CD4-positive, alpha-beta T cell (primary cell): ENCODE data around the gene NFKBIA. TPM values are rescaled to one million over a fixed set of nuclear protein-coding genes. Genes with fewer than 3 reads are reported as not detected.
"Not testable (repeated sequence)": the region's sequence is repeated elsewhere in the genome, so short reads cannot be mapped to it uniquely, and the experiment has no call there.

Experiments used
- ATAC-seq: fragments of 200-7000 bp; cut with Tn5 transposase; one replicate; pipeline ENCODE4 v1.10.0; 2022; ENCODE audit warnings: mild to moderate bottlenecking; ENCODE audit not compliant: poor library complexity
- CTCF ChIA-PET: fragments of 350-600 bp; sonication (Branson Sonifier 250); formaldehyde crosslinking; loops from one replicate; lab custom pipeline; 2021; ENCODE audit warnings: antibody characterized with exemption, inconsistent platforms; lab: Charles Lee
- POLR2A ChIA-PET: fragments of 350-600 bp; sonication (Branson Sonifier 250); formaldehyde crosslinking; loops from one replicate; lab custom pipeline; 2021; ENCODE audit warnings: antibody characterized with exemption, inconsistent platforms; lab: Charles Lee
- DNase-seq, 14 experiments: peaks; one replicate each; pipeline ENCODE4 v3.0.0-alpha.2; 2013 to 2020; ENCODE audit warnings: mixed read lengths in 2 of 14
- H3K27ac ChIP-seq, 2 donors: one replicate each; pipeline versions ENCODE4 v1.5.1 to v1.7.0; 2013; ENCODE audit warnings: low read length in 2 of 2, low read depth in 1 of 2, mild to moderate bottlenecking in 1 of 2
- H3K27me3 ChIP-seq, 2 experiments: 1 replicate in 1 of 2; 2 replicates in 1 of 2; pipeline versions ENCODE4 v1.6.1 to v1.7.0; 2013; ENCODE audit warnings: low read length in 2 of 2, control low read depth in 1 of 2, mild to moderate bottlenecking in 1 of 2, moderate library complexity in 1 of 2; ENCODE audit not compliant: insufficient read depth in 2 of 2, control insufficient read depth in 1 of 2
- H3K36me3 ChIP-seq: one replicate; pipeline ENCODE4 v1.6.1; 2013; ENCODE audit warnings: low read length, control low read depth; ENCODE audit not compliant: insufficient read depth
- H3K4me1 ChIP-seq: one replicate; pipeline ENCODE4 v1.6.1; 2013; ENCODE audit warnings: low read length, control low read depth; ENCODE audit not compliant: insufficient read depth
- H3K4me3 ChIP-seq: one replicate; pipeline ENCODE4 v1.5.1; 2013; ENCODE audit warnings: mild to moderate bottlenecking, low read length, moderate library complexity
- H3K9me3 ChIP-seq, 2 experiments: 1 replicate in 1 of 2; 2 replicates in 1 of 2; pipeline versions ENCODE4 v1.6.1 to v1.7.0; 2013; ENCODE audit warnings: low read length in 2 of 2, mild to moderate bottlenecking in 2 of 2, control low read depth in 1 of 2, moderate library complexity in 1 of 2; ENCODE audit not compliant: control insufficient read depth in 1 of 2, insufficient read depth in 1 of 2
- H3K27ac Mint-ChIP-seq: one replicate; pipeline ENCODE4 v1.8.0; 2020; ENCODE audit warnings: mixed read lengths
- H3K27me3 Mint-ChIP-seq: one replicate; pipeline ENCODE4 v1.8.0; 2021; ENCODE audit warnings: mixed read lengths
- H3K36me3 Mint-ChIP-seq: one replicate; pipeline ENCODE4 v1.8.0; 2021; ENCODE audit warnings: low read depth, mixed read lengths
- H3K4me1 Mint-ChIP-seq: one replicate; pipeline ENCODE4 v1.8.0; 2021; ENCODE audit warnings: low read depth, mixed read lengths
- H3K4me3 Mint-ChIP-seq: one replicate; pipeline ENCODE4 v1.8.0; 2020; ENCODE audit warnings: mild to moderate bottlenecking, mixed read lengths
- H3K9me3 Mint-ChIP-seq: one replicate; pipeline ENCODE4 v1.8.0; 2020; ENCODE audit warnings: mixed read lengths
- CTCF ChIP-seq: fragments of 200-600 bp; IDR thresholded peaks from one replicate; pipeline ENCODE4 v1.8.0; 2022; ENCODE audit warnings: antibody characterized with exemption, mild to moderate bottlenecking
- intact Hi-C, 2 experiments: fragments of 100-400 bp; cut with DNase I in 1 of 2; cut with micrococcal nuclease in 1 of 2; formaldehyde crosslinking; loops; one replicate each; pipeline versions ENCODE4 v1.15.1 to v1.9.0; 2023 to 2025; cut with DNase I, micrococcal nuclease
- total RNA-seq, 174 experiments: library from RNA in 2 of 174; stranded (reverse) in 2 of 174; gene quantifications; one replicate each; pipeline ENCODE4 v1.2.3 and lab custom pipeline; 2021 to 2026

Gene NFKBIA
- total RNA-seq, 2 experiments from 2014 or later, result 977 to 1,030 TPM

- no peaks in the 10 kb centered on the region for H3K27me3 ChIP-seq
- no peak for DNase-seq
- no peaks in the 10 kb centered on the region for H3K9me3 ChIP-seq
- no peaks in the 10 kb centered on the region for H3K4me1 Mint-ChIP-seq
- H3K27ac ChIP-seq, result no peak overlapping the region
- H3K36me3 ChIP-seq, result no peaks in the 10 kb centered on the region
- H3K4me1 ChIP-seq, result no peaks in the 10 kb centered on the region
- no peak overlapping the region for H3K27ac Mint-ChIP-seq
- H3K36me3 Mint-ChIP-seq, result no peaks in the 10 kb centered on the region
- intact Hi-C loops, result no loop called here
- no peak for ATAC-seq
- H3K4me3 Mint-ChIP-seq, result no peak overlapping the region
- H3K4me3 ChIP-seq, result no peak overlapping the region
- H3K9me3 Mint-ChIP-seq, result no peaks in the 10 kb centered on the region
- CTCF ChIA-PET, result no interaction called here
- TF ChIP-seq CTCF, result no peak
- POLR2A ChIA-PET, result interaction anchor here (2.8 kb wide), 1 partner anchor 25 kb away, joined by 10 read pairs; the partner anchor contains the start of gene NFKBIA
- H3K27me3 Mint-ChIP-seq, result no peaks in the 10 kb centered on the region
These were observed 25.9 kb downstream of the NFKBIA start for GRCh38 chr14:35378425-35379233.

- H3K36me3 Mint-ChIP-seq, result no peaks in the 10 kb centered on the region
- Histone ChIP-seq H3K27ac (no peak overlapping the region), H3K9me3 (peaks cover 0 to 10% of the 10 kb centered on the region in 2 experiments), H3K27me3 (no peaks in the 10 kb centered on the region), H3K4me3 (no peak overlapping the region), H3K36me3 (no peaks in the 10 kb centered on the region), H3K4me1 (no peaks in the 10 kb centered on the region)
- DNase-seq, result peak in 2 of 14 experiments; percentile 43 to 61
- intact Hi-C loops, result no loop called here
- ATAC-seq, result no peak
- ChIA-PET CTCF (interaction anchor here (1.0 kb wide), 1 partner anchor 29 kb away, joined by 3 read pairs; the partner anchor contains the start of gene NFKBIA), POLR2A (interaction anchor here (0.7 to 2.0 kb wide), 3 partner anchors 28 to 250 kb away, joined by 3 to 8 read pairs (median 4); no protein-coding TSS in a partner anchor)
- H3K4me1 Mint-ChIP-seq, result no peaks in the 10 kb centered on the region
- H3K9me3 Mint-ChIP-seq, result peaks cover 2% of the 10 kb centered on the region
- H3K27ac Mint-ChIP-seq, result no peak overlapping the region
- TF ChIP-seq CTCF, result no peak
- H3K4me3 Mint-ChIP-seq, result no peak overlapping the region
- H3K27me3 Mint-ChIP-seq, result no peaks in the 10 kb centered on the region
These were observed 29.0 kb downstream of the NFKBIA start for GRCh38 chr14:35375558-35376025.

- Mint-ChIP-seq H3K9me3 (peaks cover 2% of the 10 kb centered on the region), H3K4me3 (no peak overlapping the region), H3K4me1 (no peaks in the 10 kb centered on the region), H3K36me3 (no peaks in the 10 kb centered on the region), H3K27ac (no peak overlapping the region), H3K27me3 (no peaks in the 10 kb centered on the region)
- H3K4me1 ChIP-seq, result no peaks in the 10 kb centered on the region
- no peak overlapping the region for H3K4me3 ChIP-seq
- intact Hi-C loops, result no loop called here
- H3K9me3 ChIP-seq, result peaks cover 0 to 15% of the 10 kb centered on the region in 2 experiments
- no peak for TF ChIP-seq CTCF
- CTCF ChIA-PET, result interaction anchor here (1.0 kb wide), 1 partner anchor 31 kb away, joined by 3 read pairs; the partner anchor contains the start of gene NFKBIA
- DNase-seq (peak in 2 of 14 experiments; percentile 60 to 65), ATAC-seq (no peak)
- POLR2A ChIA-PET, result interaction anchor here (0.8 to 2.0 kb wide), 3 partner anchors 26 to 31 kb away, joined by 3 to 8 read pairs (median 4); no protein-coding TSS in a partner anchor
- no peaks in the 10 kb centered on the region for H3K27me3 ChIP-seq
- no peak overlapping the region for H3K27ac ChIP-seq
- H3K36me3 ChIP-seq, result no peaks in the 10 kb centered on the region
These were observed 30.3 kb downstream of the NFKBIA start for GRCh38 chr14:35374263-35374712.

GRCh38 chr14:35373208-35373607 lies 31.3 kb downstream of the NFKBIA start:
- H3K27me3 Mint-ChIP-seq, H3K36me3 Mint-ChIP-seq, H3K9me3 Mint-ChIP-seq, H3K27me3 ChIP-seq, H3K36me3 ChIP-seq, POLR2A ChIA-PET, H3K27ac Mint-ChIP-seq, intact Hi-C loops, H3K4me3 ChIP-seq, H3K4me1 ChIP-seq, H3K27ac ChIP-seq, H3K4me3 Mint-ChIP-seq, H3K4me1 Mint-ChIP-seq, ATAC-seq, DNase-seq: not testable (repeated sequence)
- CTCF ChIA-PET, result interaction anchor here (0.6 kb wide), 1 partner anchor 879 kb away, joined by 3 read pairs; no protein-coding TSS in a partner anchor
- H3K9me3 ChIP-seq, result peaks cover 0 to 15% of the 10 kb centered on the region in 2 experiments
